ENCODE measurements around the gene TACC3.

TACC3 gene

DNA sequence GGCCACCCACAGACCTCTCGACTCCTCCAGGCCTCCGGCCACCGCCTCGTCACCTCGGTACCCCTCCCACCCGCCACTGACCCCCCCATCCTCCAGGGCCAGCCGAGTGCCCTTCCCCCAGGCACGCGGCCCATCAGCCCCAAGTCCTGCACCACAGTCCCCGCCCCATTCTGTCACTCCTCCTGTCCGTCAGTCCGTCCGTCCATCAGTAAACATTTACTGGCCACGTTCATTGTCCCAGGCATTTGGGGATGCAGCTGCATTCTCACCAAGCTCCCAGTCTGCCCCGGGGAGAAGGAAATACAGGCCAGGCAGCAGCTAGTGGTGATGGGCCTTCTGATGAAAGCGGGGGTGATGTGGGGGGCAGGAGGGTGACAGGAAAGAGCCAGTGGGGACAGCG lies 36.5 kb downstream of the TACC3 start:
- no peak for TF ChIP-seq CTCF (IDR thresholded peaks at IDR 0.05; ENCODE audit: extremely low read depth, missing control alignments)
- no peak for DNase-seq (ENCODE audit: low spot score)

GRCh38 chr4:1758306-1759121 lies 37.2 kb downstream of the TACC3 start:
- no peak for DNase-seq (ENCODE audit: low spot score)
- no peak for TF ChIP-seq CTCF (IDR thresholded peaks at IDR 0.05; ENCODE audit: extremely low read depth, missing control alignments)

- no peak for TF ChIP-seq CTCF (IDR thresholded peaks at IDR 0.05; ENCODE audit: extremely low read depth, missing control alignments)
- no peak for DNase-seq (ENCODE audit: low spot score)
Observed at GRCh38 chr4:1759170-1759817, 38.0 kb downstream of the TACC3 start.

GRCh38 chr4:1759818-1760223 lies 38.5 kb downstream of the TACC3 start:
- no peak for DNase-seq (ENCODE audit: low spot score)
- TF ChIP-seq CTCF (IDR thresholded peaks at IDR 0.05; ENCODE audit: extremely low read depth, missing control alignments) = no peak

- no peak for TF ChIP-seq CTCF (IDR thresholded peaks at IDR 0.05; ENCODE audit: extremely low read depth, missing control alignments)
- DNase-seq (ENCODE audit: low spot score) = no peak
Observed at GRCh38 chr4:1760521-1761071, 39.3 kb downstream of the TACC3 start.

DNA sequence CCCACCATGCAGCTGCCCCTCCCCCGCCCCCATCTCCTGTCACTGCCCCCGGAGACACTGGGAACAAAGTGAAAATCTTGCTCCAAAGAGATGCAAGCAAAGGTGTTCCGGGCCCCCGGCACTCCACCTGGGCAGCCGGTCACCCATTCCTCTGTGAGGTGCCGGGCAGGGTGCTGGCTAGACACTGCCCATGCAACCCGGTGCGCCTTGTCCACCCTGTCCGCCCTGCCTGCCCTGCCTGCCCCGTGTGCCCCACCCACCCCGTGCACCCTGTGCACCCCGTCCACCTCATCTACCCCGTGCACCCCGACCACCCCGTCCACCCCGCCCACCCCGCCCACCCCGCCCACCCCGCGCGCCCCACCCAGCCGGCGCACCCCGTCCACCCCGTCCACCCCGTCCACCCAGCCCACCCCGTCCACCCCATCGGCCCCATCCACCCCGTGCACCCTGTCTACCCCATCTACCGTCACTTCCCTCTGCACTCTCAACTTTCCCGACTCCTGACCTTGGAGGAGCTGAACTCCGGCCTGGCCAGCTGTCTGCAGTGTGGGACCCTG lies 39.9 kb downstream of the TACC3 start:
- TF ChIP-seq CTCF (IDR thresholded peaks at IDR 0.05; ENCODE audit: extremely low read depth, missing control alignments) = no peak
- no peak for DNase-seq (ENCODE audit: low spot score)
